HG03135 (cell line): ENCODE results near the gene SV2C.

Experiments
- ATAC-seq: cut with Tn5 transposase; IDR thresholded peaks from one replicate; pipeline ENCODE4 v1.9.1; 2021; ENCODE audit warnings: mild to moderate bottlenecking, moderate library complexity; ENCODE audit not compliant: unreplicated experiment

Gene SV2C

GRCh38 chr5:76376148-76376865 lies 293.1 kb downstream of the SV2C start:
- ATAC-seq = no peak

GRCh38 chr5:76376866-76377230 lies 293.7 kb downstream of the SV2C start:
- ATAC-seq = no peak

- ATAC-seq = no peak
Observed at GRCh38 chr5:76378355-76378754, 295.2 kb downstream of the SV2C start.

- ATAC-seq = no peak
Observed at GRCh38 chr5:76379316-76379715, 296.1 kb downstream of the SV2C start.

DNA sequence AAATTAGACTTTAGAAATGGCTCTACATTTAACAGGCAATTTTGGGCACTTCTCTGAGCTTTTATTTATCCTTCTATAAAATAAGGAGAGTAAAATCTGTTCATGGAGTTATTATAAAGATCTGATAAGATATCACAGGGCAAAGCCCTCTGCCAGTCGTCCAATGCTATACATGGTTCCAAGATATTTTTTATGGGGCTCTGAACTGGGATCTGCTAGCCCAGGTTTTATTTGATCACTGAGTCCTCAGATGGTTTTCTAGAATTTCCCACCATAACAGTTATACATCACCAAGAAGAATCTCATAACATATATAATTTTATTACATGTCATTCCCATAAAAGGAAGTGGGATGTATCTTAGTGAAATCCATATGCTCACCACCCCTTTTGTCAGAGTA lies 296.7 kb downstream of the SV2C start:
- ATAC-seq = no peak

DNA sequence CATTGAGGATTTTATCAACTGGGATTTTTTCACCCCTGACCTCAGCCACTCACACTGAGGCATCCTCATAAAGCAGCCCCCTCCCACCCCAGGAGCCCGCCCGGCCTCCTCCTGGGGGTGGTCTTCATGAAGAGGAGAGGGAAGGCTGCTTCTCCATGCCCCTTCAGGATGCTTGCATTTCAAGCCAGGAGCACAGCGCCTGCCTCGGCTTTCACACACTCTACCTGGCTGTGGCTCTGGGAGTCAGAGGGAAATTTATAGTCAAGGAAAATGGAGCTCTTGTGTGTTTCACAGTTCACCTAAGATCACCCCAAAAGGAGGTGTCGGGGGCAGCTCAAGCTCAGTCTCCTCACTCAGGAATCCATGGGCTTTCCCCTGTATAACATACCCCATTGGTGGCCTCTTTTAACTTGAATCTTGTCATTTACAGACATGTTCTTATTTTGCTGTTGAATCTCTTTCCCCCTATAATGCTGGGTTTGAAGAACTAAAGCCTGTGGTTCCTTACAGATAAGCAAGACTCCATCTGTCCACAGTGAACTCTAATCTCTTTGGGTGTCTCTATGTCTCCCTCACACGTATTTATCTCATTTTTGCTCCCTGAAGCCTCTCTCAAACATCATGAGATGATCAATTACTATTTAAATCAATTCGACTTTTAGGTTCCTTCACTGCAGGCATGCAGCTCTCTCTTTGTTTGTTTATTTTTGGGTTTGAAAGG lies 297.3 kb downstream of the SV2C start:
- no peak for ATAC-seq

GRCh38 chr5:76383126-76383832 lies 300.1 kb downstream of the SV2C start:
- no peak for ATAC-seq

- no peak for ATAC-seq
Observed at GRCh38 chr5:76384189-76384588, 301.0 kb downstream of the SV2C start.

DNA sequence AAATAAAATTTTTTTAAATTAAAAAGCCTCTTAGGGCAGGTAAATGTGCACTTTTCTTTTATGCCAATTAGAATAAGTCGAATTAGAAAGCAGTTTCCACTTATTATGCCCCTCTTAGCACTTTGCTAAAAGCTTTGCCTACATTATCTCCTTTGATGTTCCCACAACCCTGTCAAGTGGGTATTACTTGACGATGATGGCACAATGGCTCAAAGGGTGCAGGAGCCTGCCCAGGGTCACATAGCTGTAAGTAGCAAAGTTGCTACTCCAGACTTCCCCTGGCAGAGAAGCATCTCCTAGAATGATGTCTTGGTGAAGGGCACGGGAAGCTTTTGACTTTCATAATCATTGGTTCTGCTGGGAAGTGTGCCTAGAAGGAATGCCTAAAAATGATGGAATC lies 301.5 kb downstream of the SV2C start:
- no peak for ATAC-seq

DNA sequence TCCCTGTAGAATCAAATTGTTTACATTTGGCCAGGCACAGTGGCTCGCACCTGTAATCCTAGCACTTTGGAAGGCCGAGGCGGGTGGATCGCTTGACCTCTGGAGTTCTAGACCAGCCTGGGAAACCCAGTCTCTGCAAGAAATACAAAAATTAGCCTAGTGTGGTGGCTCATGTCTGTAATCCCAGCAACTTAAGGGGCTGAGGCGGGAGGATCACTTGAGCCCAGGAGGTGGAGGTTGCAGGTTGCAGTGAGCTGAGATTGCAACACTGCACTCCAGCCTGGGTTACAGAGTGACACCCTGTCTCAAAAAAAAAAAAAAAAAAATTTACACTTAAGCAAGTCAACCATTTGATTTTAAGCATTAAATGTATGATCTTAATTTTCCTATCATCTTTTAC lies 302.4 kb downstream of the SV2C start:
- no peak for ATAC-seq

DNA sequence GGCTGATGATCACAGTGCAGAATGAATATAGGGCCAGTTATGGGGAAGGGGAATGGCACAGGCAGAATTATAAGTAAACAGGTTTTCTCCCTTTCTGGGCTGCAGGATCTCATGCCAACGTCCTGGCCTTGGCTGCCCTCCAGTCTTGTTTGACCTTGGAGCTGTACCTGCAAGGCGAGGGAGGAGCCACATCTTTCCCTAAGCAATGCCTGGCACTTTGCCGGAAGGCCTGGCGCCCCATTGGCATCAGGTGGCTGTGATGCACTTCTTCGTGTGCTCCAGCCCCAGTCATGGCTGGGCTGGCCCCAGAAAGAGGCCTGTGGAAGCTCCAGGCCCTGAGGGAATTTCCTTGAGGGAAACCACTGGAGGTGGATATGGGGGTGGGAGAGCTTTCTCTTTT lies 303.2 kb downstream of the SV2C start:
- ATAC-seq = no peak

- no peak for ATAC-seq
Observed at GRCh38 chr5:76388236-76388635, 305.1 kb downstream of the SV2C start.

DNA sequence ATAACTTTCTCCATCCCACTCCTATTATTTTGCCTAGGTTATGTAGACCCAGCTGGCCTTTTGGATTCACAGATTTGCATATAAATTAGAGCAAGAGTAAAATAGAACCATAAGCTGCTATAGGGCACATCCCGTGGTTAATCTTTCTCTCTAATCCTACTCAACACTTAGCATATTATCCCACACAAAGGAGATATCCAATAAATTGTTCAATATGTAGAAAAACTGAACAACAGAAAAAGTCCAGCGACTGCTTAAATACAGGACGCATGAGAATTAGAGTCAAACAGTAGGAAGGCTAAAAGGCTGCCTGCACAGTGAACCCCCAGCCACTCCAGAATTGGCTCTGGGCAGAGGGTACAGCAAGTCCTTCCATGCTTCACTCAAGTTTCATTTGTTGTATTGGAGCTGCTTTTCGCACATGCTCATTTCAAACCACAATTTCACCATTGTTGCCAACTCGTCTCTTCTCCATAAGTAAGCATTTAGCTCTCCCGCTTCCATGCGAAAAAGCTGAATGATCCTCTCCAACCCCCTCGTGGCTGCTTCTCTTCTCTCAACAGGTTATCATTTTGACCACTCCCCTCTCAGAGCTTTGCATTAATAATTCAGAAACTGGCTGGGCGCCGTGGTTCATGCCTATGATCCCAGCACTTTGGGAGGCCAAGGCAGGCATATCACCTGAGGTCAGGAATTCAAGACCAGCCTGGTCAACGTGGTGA lies 305.8 kb downstream of the SV2C start:
- ATAC-seq = no peak

DNA sequence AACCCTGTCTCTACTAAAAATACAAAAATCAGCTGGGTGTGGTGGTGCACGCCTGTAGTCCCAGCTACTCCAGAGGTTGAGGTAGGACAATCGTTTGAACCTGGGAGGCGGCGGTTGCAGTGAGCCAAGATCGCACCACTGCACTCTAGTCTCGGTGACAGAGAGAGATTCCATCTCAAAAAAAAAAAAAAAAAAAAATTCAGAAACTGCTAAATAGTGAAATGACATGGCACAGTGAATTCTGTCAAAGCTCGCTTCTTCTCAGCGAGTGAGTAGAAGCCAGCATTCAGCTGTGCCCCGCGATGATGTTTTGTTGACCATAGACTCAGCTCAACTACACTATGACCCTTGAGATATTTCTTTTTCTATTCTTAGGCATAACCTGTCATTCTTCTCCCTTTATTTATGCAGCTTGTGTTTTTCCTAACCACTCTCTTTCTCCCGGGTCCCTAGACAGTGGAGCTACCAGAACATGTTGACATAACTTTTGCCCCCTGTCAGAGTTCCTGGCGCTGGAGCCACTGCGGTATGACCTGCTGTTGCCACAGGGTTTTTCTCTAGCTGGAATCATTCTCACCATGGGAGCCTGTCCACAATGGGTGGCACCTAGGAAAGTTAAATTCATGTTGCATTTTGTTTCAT lies 306.5 kb downstream of the SV2C start:
- no peak for ATAC-seq

DNA sequence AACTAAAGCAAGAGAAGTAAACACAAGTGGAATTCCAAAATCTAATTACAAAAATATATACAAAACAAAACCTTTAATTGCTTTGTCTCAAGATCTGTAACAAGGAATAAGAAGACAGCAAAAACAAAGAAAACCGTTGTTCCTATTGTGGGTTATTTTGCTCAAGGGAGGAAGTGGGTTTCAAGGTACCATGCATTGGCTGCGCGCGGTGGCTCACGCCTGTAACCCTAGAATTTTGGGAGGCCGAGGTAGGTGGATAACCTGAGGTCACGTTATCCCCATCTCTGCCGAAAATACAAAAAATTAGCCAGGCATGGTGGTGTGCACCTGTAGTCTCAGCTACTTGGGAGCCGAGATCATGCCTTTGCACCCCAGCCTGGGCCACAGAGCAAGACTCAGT lies 307.8 kb downstream of the SV2C start:
- no peak for ATAC-seq

DNA sequence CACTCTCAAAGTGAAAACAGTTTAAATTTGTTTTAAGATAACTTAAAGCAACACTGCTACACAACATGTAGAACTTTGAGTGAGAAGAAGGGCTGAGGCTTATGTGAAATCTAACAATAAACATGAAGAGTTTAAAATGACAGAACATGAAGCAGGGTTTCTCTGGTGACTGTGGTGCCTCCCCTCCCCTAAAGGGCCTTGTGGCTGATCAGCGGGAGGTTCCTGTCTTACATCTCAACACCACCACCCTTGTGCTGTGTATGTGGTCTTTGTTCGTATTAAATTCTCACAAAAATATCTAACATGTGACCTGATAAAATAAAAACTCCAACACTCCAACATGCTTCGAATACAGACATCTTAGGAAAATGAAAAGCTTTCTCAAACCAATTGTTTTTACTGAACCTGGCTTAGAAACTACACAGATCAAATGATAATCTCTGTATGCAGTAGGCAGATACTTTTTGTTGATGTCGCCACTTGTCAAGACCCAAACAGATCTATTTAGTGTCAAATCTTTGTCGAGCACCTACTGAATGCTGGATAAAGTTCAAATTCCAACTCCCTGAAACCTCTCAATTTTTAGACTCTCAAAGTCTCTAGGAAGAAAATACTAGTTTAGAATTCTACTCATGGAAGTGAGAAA lies 310.0 kb downstream of the SV2C start:
- ATAC-seq = no peak

- no peak for ATAC-seq
Observed at GRCh38 chr5:76397200-76397599, 314.0 kb downstream of the SV2C start.

GRCh38 chr5:76399268-76399667 lies 316.1 kb downstream of the SV2C start:
- ATAC-seq = no peak

DNA sequence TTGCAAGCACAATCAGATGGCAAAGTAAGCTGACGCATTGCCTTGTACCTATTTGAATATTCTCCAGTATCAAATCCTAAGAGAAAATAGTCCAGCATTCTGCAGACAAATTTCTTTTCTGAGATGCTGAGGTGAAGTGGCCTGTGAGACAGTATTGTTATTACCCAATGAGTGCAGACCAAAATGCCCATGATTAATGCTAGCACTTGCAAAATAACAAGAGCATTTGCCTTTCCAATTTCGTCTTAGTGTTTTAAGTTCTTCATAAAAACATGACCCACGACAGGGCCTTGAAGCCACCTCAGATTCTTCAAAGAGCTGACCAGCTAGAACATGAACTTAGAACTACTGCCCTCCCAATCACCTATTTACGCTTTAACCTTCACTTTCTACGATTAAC lies 317.3 kb downstream of the SV2C start:
- no peak for ATAC-seq

- peak; percentile 27 for ATAC-seq
Observed at GRCh38 chr5:76401801-76402250, 318.6 kb downstream of the SV2C start.
